Measurements from ENCODE around the gene FCHSD2.
"Not testable (repeated sequence)": the region's sequence is repeated elsewhere in the genome, so short reads cannot be mapped to it uniquely, and the experiment has no call there.

FCHSD2 gene

GRCh38 chr11:72829884-72830533, 312.1 kb downstream of the FCHSD2 start:
- H3K4me1 Mint-ChIP-seq (ENCODE audit: low read depth in 2 of 2), result peaks cover 21 to 28% of the 10 kb centered on the region in 2 donors
- no peaks in the 10 kb centered on the region for H3K9me3 Mint-ChIP-seq
- H3K27me3 Mint-ChIP-seq, result no peaks in the 10 kb centered on the region
- no peak overlapping the region for H3K4me3 Mint-ChIP-seq
- peak overlapping the region; percentile 88 to 96 for H3K27ac Mint-ChIP-seq
- peaks cover 38% of the 10 kb centered on the region for H3K36me3 Mint-ChIP-seq (ENCODE audit: insufficient read depth)
- ATAC-seq (replicated peaks) (no peak), DNase-seq (no peak)

- Mint-ChIP-seq H3K27ac (peak overlapping the region; percentile 86 to 96), H3K9me3 (no peaks in the 10 kb centered on the region), H3K27me3 (no peaks in the 10 kb centered on the region), H3K4me3 (peak overlapping the region in 1 of 2 donors; percentile 69), H3K4me1 (ENCODE audit: low read depth in 2 of 2) (peaks cover 22 to 28% of the 10 kb centered on the region in 2 donors), H3K36me3 (ENCODE audit: insufficient read depth) (peaks cover 42% of the 10 kb centered on the region)
- DNase-seq (no peak), ATAC-seq (replicated peaks) (no peak)
These were observed 312.9 kb downstream of the FCHSD2 start for GRCh38 chr11:72829178-72829577.

GRCh38 chr11:72828692-72829101, 313.4 kb downstream of the FCHSD2 start:
- H3K4me3 Mint-ChIP-seq, result peak overlapping the region in 1 of 2 donors; percentile 69
- H3K4me1 Mint-ChIP-seq (ENCODE audit: low read depth in 2 of 2), result peaks cover 23 to 29% of the 10 kb centered on the region in 2 donors
- peak overlapping the region; percentile 86 to 96 for H3K27ac Mint-ChIP-seq
- no peaks in the 10 kb centered on the region for H3K27me3 Mint-ChIP-seq
- no peak for ATAC-seq (replicated peaks)
- H3K36me3 Mint-ChIP-seq (ENCODE audit: insufficient read depth), result peaks cover 45% of the 10 kb centered on the region
- no peak for DNase-seq
- no peaks in the 10 kb centered on the region for H3K9me3 Mint-ChIP-seq

DNA sequence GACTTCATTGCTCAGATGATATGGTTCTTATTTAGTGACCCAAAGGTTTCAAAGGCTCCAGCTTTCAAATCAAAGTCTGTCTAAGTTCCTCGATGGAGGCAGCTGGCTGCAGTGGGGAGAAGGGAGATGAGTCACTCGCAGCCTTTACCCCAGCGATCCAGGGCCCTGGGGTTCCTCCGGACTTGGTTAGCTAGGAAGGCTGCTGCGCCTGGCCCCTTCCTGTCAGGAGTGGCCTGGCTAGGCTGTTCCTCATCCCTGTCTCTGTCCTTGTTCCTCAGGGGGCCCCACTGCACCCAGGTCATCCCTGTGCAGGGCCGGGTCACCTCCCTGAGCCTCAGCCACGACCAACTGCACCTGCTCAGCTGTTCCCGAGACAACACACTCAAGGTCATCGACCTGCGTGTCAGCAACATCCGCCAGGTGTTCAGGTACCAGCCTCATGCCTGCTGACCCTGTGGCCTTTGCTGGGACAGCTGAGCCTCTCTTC, 314.0 kb downstream of the FCHSD2 start:
- no peaks in the 10 kb centered on the region for H3K27me3 Mint-ChIP-seq

DNA sequence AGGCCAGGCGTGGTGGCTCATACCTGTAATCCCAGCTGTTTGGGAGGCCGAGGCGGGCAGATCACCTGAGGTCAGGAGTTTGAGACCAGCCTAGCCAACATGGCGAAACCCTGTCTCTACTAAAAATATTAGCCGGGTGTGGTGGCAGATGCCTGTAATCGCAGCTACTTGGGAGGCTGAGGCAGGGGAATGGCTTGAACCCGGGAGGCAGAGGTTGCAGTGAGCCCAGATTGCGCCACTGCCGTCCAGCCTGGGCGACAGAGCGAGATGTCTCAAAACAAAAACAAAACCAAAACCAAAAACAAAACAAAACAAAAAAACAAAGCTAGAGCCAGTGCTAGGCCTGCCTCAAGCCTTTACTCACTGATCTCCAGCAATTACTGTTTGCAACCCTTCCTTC, 314.5 kb downstream of the FCHSD2 start:
- H3K9me3 Mint-ChIP-seq, DNase-seq, H3K27me3 Mint-ChIP-seq: not testable (repeated sequence)
- Mint-ChIP-seq H3K27ac (peak overlapping the region; percentile 86 to 96), H3K36me3 (ENCODE audit: insufficient read depth) (peaks cover 53% of the 10 kb centered on the region), H3K4me1 (ENCODE audit: low read depth in 2 of 2) (peaks cover 25 to 32% of the 10 kb centered on the region in 2 donors), H3K4me3 (peak overlapping the region in 1 of 2 donors; percentile 69)
- ATAC-seq (replicated peaks), result peak; percentile 78

More for the DNA sequence above, 314.0 kb downstream of the FCHSD2 start:
- Mint-ChIP-seq H3K9me3 (no peaks in the 10 kb centered on the region), H3K36me3 (ENCODE audit: insufficient read depth) (peaks cover 49% of the 10 kb centered on the region), H3K4me1 (ENCODE audit: low read depth in 2 of 2) (peaks cover 25 to 32% of the 10 kb centered on the region in 2 donors), H3K4me3 (peak overlapping the region in 1 of 2 donors; percentile 69), H3K27ac (peak overlapping the region; percentile 86 to 96)
- peak; percentile 39 for ATAC-seq (replicated peaks)
- no peak for DNase-seq

GRCh38 chr11:72826942-72827480, 315.1 kb downstream of the FCHSD2 start:
- Mint-ChIP-seq H3K4me3 (peak overlapping the region in 1 of 2 donors; percentile 69), H3K27me3 (no peaks in the 10 kb centered on the region), H3K36me3 (ENCODE audit: insufficient read depth) (peaks cover 52% of the 10 kb centered on the region), H3K9me3 (no peaks in the 10 kb centered on the region), H3K27ac (peak overlapping the region; percentile 86 to 96), H3K4me1 (ENCODE audit: low read depth in 2 of 2) (peaks cover 25 to 30% of the 10 kb centered on the region in 2 donors)
- no peak for DNase-seq
- ATAC-seq (replicated peaks), result no peak

DNA sequence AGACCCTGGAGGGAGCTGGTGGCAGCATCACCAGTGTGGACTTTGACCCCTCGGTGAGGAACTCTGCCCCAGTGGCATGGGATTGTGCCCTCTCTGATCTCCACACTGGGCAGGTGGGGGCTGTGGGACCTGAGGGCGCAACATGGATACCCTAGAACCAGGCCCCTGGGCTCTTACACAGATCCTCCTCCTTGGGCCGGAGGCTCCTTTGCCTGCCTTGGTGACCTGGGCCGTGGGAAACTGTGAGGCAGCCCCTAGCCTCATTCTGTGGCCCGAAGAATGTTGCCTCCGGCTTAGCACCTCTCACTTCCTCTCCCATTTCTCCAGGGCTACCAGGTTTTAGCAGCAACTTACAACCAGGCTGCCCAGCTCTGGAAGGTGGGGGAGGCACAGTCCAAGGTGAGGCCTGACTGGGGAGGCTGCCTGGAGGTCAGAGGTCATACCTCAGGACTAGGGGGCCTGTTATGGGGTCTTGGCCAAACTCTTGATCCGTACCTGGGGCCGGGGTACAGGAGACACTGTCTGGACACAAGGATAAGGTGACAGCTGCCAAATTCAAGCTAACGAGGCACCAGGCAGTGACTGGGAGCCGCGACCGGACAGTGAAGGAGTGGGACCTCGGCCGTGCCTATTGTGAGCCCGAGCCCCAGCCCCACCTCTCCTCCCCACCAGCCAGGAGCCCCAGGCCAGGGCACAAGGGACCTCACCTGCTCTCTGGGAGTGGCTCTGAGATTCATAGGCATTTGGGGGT, 315.8 kb downstream of the FCHSD2 start:
- Mint-ChIP-seq H3K27ac (peak overlapping the region; percentile 86 to 96), H3K4me1 (ENCODE audit: low read depth in 2 of 2) (peaks cover 22 to 24% of the 10 kb centered on the region in 2 donors), H3K4me3 (no peak overlapping the region), H3K27me3 (no peaks in the 10 kb centered on the region), H3K36me3 (ENCODE audit: insufficient read depth) (peaks cover 57% of the 10 kb centered on the region), H3K9me3 (no peaks in the 10 kb centered on the region)
- DNase-seq, result no peak
- no peak for ATAC-seq (replicated peaks)

GRCh38 chr11:72825661-72826060, 316.5 kb downstream of the FCHSD2 start:
- H3K36me3 Mint-ChIP-seq (ENCODE audit: insufficient read depth), result peaks cover 60% of the 10 kb centered on the region
- no peak for DNase-seq
- H3K4me3 Mint-ChIP-seq, result no peak overlapping the region
- no peak for ATAC-seq (replicated peaks)
- H3K9me3 Mint-ChIP-seq, result no peaks in the 10 kb centered on the region
- H3K27me3 Mint-ChIP-seq, result no peaks in the 10 kb centered on the region
- peak overlapping the region; percentile 64 to 96 for H3K27ac Mint-ChIP-seq
- H3K4me1 Mint-ChIP-seq (ENCODE audit: low read depth in 2 of 2), result peaks cover 21 to 27% of the 10 kb centered on the region in 2 donors

- H3K27me3 Mint-ChIP-seq, result no peaks in the 10 kb centered on the region
- ATAC-seq (replicated peaks), result no peak
- H3K36me3 Mint-ChIP-seq (ENCODE audit: insufficient read depth), result peaks cover 63% of the 10 kb centered on the region
- no peak overlapping the region for H3K4me3 Mint-ChIP-seq
- H3K27ac Mint-ChIP-seq, result peak overlapping the region; percentile 5 to 96
- H3K4me1 Mint-ChIP-seq (ENCODE audit: low read depth in 2 of 2), result peaks cover 20 to 28% of the 10 kb centered on the region in 2 donors
- no peaks in the 10 kb centered on the region for H3K9me3 Mint-ChIP-seq
- DNase-seq, result no peak
These were observed 317.2 kb downstream of the FCHSD2 start for GRCh38 chr11:72824811-72825505.

DNA sequence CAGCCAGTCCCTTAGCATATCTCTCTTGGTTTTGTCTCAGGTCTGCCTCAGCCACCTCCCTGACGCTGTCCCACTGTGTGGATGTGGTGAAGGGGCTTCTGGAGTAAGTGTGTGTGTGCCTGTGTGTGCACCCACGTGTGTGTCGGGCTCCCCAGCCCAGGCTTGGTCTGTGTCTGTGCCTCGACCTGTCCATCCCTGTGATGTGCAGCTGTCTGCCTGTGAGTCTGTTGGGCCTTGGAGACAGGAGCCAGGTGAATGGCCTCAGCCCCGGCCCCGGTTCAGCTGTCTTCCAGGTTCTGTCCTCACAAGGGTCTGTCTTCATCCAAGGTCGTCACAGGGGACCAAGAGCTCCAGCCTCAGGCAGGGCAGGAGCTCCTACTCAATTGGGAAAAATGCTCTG, 318.1 kb downstream of the FCHSD2 start:
- Mint-ChIP-seq H3K4me3 (no peak overlapping the region), H3K27me3 (no peaks in the 10 kb centered on the region), H3K27ac (peak overlapping the region; percentile 92 to 96), H3K36me3 (ENCODE audit: insufficient read depth) (peaks cover 65% of the 10 kb centered on the region), H3K9me3 (no peaks in the 10 kb centered on the region), H3K4me1 (ENCODE audit: low read depth in 2 of 2) (peaks cover 17 to 27% of the 10 kb centered on the region in 2 donors)
- DNase-seq (no peak), ATAC-seq (replicated peaks) (no peak)

- ATAC-seq (replicated peaks), result no peak
- H3K4me1 Mint-ChIP-seq (ENCODE audit: low read depth in 2 of 2), result peaks cover 19 to 26% of the 10 kb centered on the region in 2 donors
- H3K9me3 Mint-ChIP-seq, result no peaks in the 10 kb centered on the region
- H3K36me3 Mint-ChIP-seq (ENCODE audit: insufficient read depth), result peaks cover 69% of the 10 kb centered on the region
- H3K4me3 Mint-ChIP-seq, result peak overlapping the region in 1 of 2 donors; percentile 15
- DNase-seq, result no peak
- peak overlapping the region; percentile 92 to 96 for H3K27ac Mint-ChIP-seq
- H3K27me3 Mint-ChIP-seq, result no peaks in the 10 kb centered on the region
These were observed 318.9 kb downstream of the FCHSD2 start for GRCh38 chr11:72823105-72823804.

GRCh38 chr11:72821920-72822799, 320.0 kb downstream of the FCHSD2 start:
- peak overlapping the region in 1 of 2 donors; percentile 49 for H3K4me3 Mint-ChIP-seq
- ATAC-seq (replicated peaks) (peak; percentile 86), DNase-seq (peak; percentile 72 to 89 (median 85))
- H3K36me3 Mint-ChIP-seq (ENCODE audit: insufficient read depth), result peaks cover 79% of the 10 kb centered on the region
- no peaks in the 10 kb centered on the region for H3K27me3 Mint-ChIP-seq
- no peaks in the 10 kb centered on the region for H3K9me3 Mint-ChIP-seq
- peaks cover 18 to 29% of the 10 kb centered on the region in 2 donors for H3K4me1 Mint-ChIP-seq (ENCODE audit: low read depth in 2 of 2)
- H3K27ac Mint-ChIP-seq, result peak overlapping the region in 1 of 2 donors; percentile 87

Data from effector memory CD8-positive, alpha-beta T cell (primary cell).